GM10248 (cell line): ENCODE data around the gene PRPF6.

ENCODE experiments used
- CTCF ChIA-PET: fragments of 300-600 bp; sonication (Branson Sonifier 250); formaldehyde crosslinking; extraction: SDS; loops from one replicate; lab custom pipeline; 2021; ENCODE audit warnings: antibody characterized with exemption; lab: Yijun Ruan, JAX
- POLR2A ChIA-PET: fragments of 350-650 bp; sonication (Branson Sonifier 250); formaldehyde crosslinking; extraction: SDS; loops from one replicate; lab custom pipeline; 2020; ENCODE audit warnings: antibody characterized with exemption; lab: Yijun Ruan, JAX
- DNase-seq: peaks from one replicate; pipeline ENCODE4 v3.0.0; 2012; ENCODE audit errors: extremely low spot score
- TF ChIP-seq, protein P1 (sequence below): IDR thresholded peaks from 2 replicates; pipeline ENCODE4 v1.5.1; 2012; ENCODE audit warnings: mild to moderate bottlenecking, low read depth; ENCODE audit errors: extremely low read depth, missing control alignments, control extremely low read depth

PRPF6 gene

DNA sequence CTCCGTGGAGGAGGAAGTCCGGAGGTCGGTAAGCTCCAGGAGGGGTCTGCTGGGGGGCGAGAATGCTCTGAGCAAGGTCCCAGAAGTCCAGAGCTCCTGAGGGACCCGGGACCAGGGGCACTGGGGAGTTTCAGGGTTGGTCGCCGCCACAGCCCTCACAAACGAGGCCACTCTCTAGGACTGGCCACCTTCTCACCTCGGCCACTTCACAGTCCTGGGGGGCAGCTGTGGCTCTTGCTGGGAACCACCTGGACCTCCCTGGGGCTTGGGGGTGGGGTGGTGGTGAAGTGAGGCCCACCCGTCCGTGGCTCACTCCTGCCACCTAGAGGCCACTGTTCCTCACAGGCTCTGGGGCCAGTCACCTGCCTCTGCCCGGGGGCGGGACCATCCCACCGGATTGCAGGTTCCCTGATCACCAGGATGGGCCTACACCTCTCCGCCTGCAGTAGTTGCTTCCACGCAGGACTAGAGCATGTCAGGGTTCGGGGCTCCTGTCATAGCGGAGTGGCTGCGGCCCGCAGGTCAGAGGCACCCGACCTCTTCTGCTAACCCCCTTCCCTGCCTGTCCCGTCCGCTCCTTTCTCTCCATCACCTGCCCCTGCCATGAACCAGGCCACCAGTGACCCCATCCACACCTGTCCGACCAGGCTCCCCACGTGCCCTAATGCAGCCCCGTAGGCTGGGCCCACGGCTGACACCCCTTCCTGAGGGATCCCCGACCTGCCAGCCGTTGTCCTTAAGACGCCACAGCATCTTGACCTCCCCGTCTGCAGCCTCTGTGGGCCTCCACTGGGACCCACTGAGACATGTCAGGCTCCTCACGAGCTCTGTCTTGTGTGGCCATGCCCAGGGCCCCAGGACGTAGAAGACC, 76.9 kb downstream of the PRPF6 start:
- CTCF ChIA-PET: interaction anchor here (0.6 to 4.7 kb wide), 33 partner anchors 8 to 521 kb away, joined by 3 to 60 read pairs (median 3); partner anchors contain the start of genes OPRL1, PRPF6, RGS19 and SAMD10
- TF ChIP-seq, protein P1, sequence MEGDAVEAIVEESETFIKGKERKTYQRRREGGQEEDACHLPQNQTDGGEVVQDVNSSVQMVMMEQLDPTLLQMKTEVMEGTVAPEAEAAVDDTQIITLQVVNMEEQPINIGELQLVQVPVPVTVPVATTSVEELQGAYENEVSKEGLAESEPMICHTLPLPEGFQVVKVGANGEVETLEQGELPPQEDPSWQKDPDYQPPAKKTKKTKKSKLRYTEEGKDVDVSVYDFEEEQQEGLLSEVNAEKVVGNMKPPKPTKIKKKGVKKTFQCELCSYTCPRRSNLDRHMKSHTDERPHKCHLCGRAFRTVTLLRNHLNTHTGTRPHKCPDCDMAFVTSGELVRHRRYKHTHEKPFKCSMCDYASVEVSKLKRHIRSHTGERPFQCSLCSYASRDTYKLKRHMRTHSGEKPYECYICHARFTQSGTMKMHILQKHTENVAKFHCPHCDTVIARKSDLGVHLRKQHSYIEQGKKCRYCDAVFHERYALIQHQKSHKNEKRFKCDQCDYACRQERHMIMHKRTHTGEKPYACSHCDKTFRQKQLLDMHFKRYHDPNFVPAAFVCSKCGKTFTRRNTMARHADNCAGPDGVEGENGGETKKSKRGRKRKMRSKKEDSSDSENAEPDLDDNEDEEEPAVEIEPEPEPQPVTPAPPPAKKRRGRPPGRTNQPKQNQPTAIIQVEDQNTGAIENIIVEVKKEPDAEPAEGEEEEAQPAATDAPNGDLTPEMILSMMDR: peak; percentile 92
- POLR2A ChIA-PET: no interaction called here
- DNase-seq: peak; percentile 90

DNA sequence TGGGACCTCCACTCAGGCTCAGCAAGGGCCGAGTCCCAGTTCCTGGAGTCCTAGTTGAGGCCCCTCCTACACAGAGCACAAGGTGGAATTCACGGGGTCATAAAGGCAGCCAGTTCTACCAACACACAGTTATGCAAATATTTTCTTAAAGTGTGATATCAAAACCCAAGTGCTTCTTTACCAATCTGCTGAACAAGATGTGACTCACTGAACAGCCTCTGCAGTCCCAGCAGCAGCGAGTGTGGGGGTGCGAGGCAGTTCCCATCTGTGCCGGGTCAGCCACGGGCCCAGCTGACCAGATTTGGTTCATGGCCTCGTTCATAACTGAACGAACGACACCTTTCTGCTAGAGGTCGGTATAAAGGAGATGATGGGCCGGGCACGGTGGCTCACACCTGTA, 77.6 kb downstream of the PRPF6 start:
- ChIA-PET CTCF (interaction anchor here (1.2 to 4.7 kb wide), 3 partner anchors 18 to 331 kb away, joined by 3 to 60 read pairs (median 3); no protein-coding TSS in a partner anchor), POLR2A (no interaction called here)
- TF ChIP-seq, protein P1: no peak
- DNase-seq: no peak

DNA sequence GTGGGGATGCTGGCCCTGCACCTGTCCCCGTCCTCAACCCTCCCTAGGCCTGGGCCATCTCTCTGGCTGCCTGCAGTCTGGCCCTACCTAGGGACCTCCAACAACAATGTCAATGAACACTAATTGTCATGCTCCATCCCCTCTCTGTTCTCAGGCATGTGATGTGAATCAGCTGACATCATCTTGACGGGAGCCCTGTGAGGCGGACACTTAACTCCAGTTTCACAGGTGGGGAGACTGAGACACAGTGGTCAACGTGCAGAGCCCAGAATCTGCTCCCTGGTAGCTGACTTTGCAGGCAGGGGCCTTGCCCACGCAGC, 81.3 kb downstream of the PRPF6 start:
- CTCF ChIA-PET: interaction anchor here (1.0 to 1.9 kb wide), 6 partner anchors 8 to 106 kb away, joined by 3 to 13 read pairs (median 6); partner anchors contain the start of genes OPRL1, PRPF6, RGS19 and SAMD10
- TF ChIP-seq, protein P1: no peak
- POLR2A ChIA-PET: no interaction called here
- DNase-seq: no peak

DNA sequence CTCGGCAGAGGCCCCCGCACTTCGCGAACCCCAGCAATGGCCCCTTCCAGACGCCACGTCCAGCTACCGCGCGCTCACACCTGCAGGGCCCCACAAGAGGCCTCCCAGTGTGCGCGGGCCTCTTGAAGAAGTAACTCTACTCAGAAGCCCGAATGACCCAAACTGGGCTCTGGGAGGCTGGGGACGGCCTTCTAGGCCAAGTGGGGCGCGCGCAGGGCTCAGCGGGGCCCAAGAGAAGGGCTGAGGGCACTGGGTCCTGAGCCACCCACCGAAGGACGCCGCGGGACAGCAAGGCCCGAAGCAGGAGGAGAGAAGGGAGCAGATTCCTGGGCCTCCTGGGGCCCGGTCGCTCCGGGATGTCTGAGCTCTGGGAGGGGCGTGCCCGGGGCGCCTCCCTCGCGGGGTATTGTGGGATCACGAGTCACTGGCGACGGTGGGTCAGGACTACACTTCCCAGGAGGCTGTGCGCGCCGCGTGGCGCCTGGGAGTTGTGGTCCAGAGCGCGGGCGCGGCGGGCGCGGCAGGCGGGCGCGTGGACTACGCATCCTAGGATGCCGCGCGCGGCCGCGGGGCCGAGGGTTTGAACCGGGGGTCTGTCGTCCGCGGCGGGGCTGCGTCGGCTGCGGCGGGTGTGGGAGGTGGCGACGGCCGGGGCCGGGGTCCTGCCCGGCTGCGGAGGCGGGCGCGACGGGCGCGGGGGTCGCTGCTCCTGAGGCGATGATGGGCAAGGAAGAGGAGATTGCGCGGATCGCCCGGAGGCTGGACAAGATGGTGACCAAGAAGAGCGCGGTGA, 81.9 kb downstream of the PRPF6 start, which contains the start of gene TCEA2:
TSS of gene TCEA2 (plus strand) at position 603 of the 793 bp plus-strand sequence. CDS start at position 718, 115 bp downstream.
- DNase-seq: peak; percentile 98
- TF ChIP-seq, protein P1: no peak
- ChIA-PET POLR2A (no interaction called here), CTCF (interaction anchor here (1.0 to 1.9 kb wide), 6 partner anchors 9 to 107 kb away, joined by 3 to 13 read pairs (median 6); partner anchors contain the start of genes OPRL1, PRPF6, RGS19 and SAMD10)

DNA sequence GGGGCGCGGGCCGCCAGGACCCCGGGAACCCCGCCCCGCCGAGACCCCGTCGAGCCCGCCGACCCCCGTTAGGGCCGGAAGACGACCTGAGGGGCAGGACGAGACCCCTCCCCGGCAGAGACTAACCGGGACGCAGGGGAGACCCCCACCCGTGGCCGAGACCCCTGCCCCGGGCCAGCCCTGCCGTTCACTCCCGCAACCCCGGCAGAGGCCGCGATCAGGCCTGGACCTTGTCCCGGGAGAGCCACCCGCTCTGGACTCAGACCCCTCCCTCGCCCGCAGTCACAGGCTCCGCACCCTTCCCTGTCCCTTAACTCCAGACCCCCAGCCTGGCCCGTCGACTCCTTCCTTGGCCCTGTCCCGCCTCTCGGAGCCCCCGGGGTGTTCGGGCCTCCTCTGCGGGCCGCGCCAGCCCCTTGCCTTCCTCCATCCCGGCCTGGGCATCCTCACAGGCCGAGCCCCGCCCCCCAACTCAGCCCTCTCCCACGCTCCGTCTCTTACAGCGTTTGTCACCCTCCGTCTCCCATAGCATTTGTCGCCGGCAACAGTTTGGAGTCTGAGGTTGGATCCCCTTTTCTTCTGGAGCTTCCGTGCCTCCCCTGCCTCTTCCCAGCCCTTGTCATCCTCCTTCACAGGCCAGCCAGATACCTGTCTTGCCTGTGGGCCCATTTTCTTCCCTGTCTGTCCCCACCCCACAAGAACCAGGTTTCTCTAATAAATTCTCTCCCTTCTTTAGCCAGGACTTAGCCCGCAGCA, 82.6 kb downstream of the PRPF6 start:
- TF ChIP-seq, protein P1: no peak
- ChIA-PET POLR2A (no interaction called here), CTCF (interaction anchor here (1.0 to 1.9 kb wide), 5 partner anchors 10 to 83 kb away, joined by 5 to 13 read pairs (median 7); partner anchors contain the start of genes PRPF6 and SAMD10)
- DNase-seq: peak; percentile 52

DNA sequence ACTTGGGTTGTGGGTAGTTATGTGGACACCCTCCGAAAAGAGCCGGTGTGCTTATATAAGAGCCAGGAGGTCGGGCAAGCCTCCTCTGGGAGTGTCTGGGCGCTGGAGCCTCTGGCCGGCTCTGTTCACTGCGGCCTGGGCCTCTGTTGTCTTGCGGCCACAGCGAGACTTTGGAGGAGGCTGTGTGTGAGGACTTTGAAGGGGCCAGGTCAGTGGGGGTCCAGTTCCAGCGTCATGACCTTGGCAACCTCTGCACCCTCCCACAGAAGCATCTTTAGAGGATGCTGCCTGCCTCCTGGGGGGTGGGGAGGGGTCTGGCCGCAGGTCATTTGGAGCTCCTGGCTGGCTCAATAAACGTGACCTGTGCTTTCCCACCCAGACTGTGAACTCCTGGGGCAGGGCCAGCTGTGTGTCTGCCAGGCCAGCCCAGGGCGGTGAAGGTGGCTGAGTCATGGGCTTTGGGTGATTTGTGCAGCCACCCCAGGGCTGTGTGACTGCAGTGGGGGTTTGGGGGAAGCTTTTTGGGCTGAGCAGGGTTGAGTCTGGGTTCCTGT, 83.3 kb downstream of the PRPF6 start:
- POLR2A ChIA-PET: no interaction called here
- TF ChIP-seq, protein P1: no peak
- CTCF ChIA-PET: interaction anchor here (0.6 to 1.9 kb wide), 2 partner anchors 13 to 24 kb away, joined by 3 to 5 read pairs; no protein-coding TSS in a partner anchor
- no peak for DNase-seq
